SU-DHL-6 (cell line): ENCODE data around the gene COL6A2.

Experiments used
- H2AFZ ChIP-seq: fragments of 200-600 bp; sonication (generic); 2 replicates; pipeline ENCODE4 v1.6.1; 2014; ENCODE audit warnings: low read depth, mild to moderate bottlenecking, moderate library complexity, mixed read lengths, antibody characterized with exemption, low read length; ENCODE audit not compliant: severe bottlenecking
- H3F3A ChIP-seq: fragments of 200-600 bp; shearing (Covaris generic); 2 replicates; pipeline ENCODE4 v1.6.0; 2016; ENCODE audit warnings: antibody characterized with exemption, mild to moderate bottlenecking; ENCODE audit not compliant: insufficient read depth
- H3K27ac ChIP-seq: fragments of 200-600 bp; sonication (generic); 2 replicates; pipeline ENCODE4 v1.5.1; 2016; ENCODE audit warnings: low read depth, mild to moderate bottlenecking, low read length, moderate library complexity, mixed read lengths
- H3K27me3 ChIP-seq: fragments of 200-600 bp; sonication (generic), shearing (Covaris generic); 2 replicates; pipeline ENCODE4 v1.6.0; 2014; ENCODE audit warnings: mild to moderate bottlenecking, low read length
- H3K36me3 ChIP-seq: fragments of 200-600 bp; sonication (generic); 2 replicates; pipeline ENCODE4 v1.6.1; 2014; ENCODE audit warnings: mild to moderate bottlenecking, low read length, mixed read lengths
- H3K4me2 ChIP-seq: fragments of 300-600, 200-600 bp; shearing (Covaris generic), sonication (generic); 2 replicates; pipeline ENCODE4 v1.6.0; 2014; ENCODE audit warnings: low read length, low read depth, mild to moderate bottlenecking; ENCODE audit not compliant: poor library complexity, severe bottlenecking
- H3K4me3 ChIP-seq: fragments of 200-600 bp; sonication (generic); 2 replicates; pipeline ENCODE4 v1.5.1; 2014; ENCODE audit warnings: antibody characterized with exemption, low read length, mild to moderate bottlenecking, mixed read lengths; ENCODE audit not compliant: insufficient read depth, poor library complexity, severe bottlenecking
- H3K79me2 ChIP-seq: fragments of 200-600 bp; sonication (generic); 2 replicates; pipeline ENCODE4 v1.6.1; 2014; ENCODE audit warnings: mild to moderate bottlenecking, low read length, moderate library complexity; ENCODE audit not compliant: insufficient read depth
- H3K9ac ChIP-seq: fragments of 200-600 bp; sonication (generic); 2 replicates; pipeline ENCODE4 v1.7.0; 2014; ENCODE audit warnings: mild to moderate bottlenecking, low read length
- H3K9me2 ChIP-seq: fragments of 200-600 bp; sonication (generic); replicated peaks from 2 replicates; pipeline ENCODE4 v1.6.1; 2014; ENCODE audit warnings: low read length; ENCODE audit not compliant: insufficient read depth
- H3K9me3 ChIP-seq: fragments of 200-600 bp; sonication (generic); 2 replicates; pipeline ENCODE4 v1.6.1; 2014; ENCODE audit warnings: low read length, mixed read lengths; ENCODE audit not compliant: insufficient read depth
- H4K20me1 ChIP-seq: fragments of 200-600 bp; sonication (generic); 2 replicates; pipeline ENCODE4 v1.6.1; 2014; ENCODE audit warnings: low read depth, mild to moderate bottlenecking, antibody characterized with exemption, low read length, moderate library complexity, mixed read lengths
- CTCF ChIP-seq: fragments of 200-600 bp; sonication (generic); IDR thresholded peaks from one replicate; pipeline ENCODE4 v1.5.1; 2017; ENCODE audit warnings: antibody characterized with exemption, mild to moderate bottlenecking, low read length, moderate library complexity; ENCODE audit not compliant: insufficient read depth, poor library complexity, severe bottlenecking
- EZH2phosphoT487 ChIP-seq: fragments of 200-600 bp; sonication (generic), shearing (Covaris generic); conservative IDR thresholded peaks from 2 replicates; pipeline ENCODE4 v1.6.1; 2018; ENCODE audit warnings: mild to moderate bottlenecking, antibody characterized with exemption, low read length, moderate library complexity, mixed read lengths

COL6A2 gene

GRCh38 chr21:46131588-46131837 lies 33.6 kb downstream of the COL6A2 start:
- Histone ChIP-seq H3K9me2 (no peaks in the 10 kb centered on the region), H4K20me1 (no peaks in the 10 kb centered on the region), H2AFZ (no peak overlapping the region), H3K4me2 (no peak overlapping the region), H3K79me2 (no peaks in the 10 kb centered on the region), H3K36me3 (no peaks in the 10 kb centered on the region), H3K9ac (no peak overlapping the region), H3K27me3 (no peaks in the 10 kb centered on the region), H3K4me3 (no peak overlapping the region), H3F3A (no peaks in the 10 kb centered on the region), H3K9me3 (no peaks in the 10 kb centered on the region), H3K27ac (no peak overlapping the region)
- TF ChIP-seq CTCF (no peak), EZH2phosphoT487 (no peak)

DNA sequence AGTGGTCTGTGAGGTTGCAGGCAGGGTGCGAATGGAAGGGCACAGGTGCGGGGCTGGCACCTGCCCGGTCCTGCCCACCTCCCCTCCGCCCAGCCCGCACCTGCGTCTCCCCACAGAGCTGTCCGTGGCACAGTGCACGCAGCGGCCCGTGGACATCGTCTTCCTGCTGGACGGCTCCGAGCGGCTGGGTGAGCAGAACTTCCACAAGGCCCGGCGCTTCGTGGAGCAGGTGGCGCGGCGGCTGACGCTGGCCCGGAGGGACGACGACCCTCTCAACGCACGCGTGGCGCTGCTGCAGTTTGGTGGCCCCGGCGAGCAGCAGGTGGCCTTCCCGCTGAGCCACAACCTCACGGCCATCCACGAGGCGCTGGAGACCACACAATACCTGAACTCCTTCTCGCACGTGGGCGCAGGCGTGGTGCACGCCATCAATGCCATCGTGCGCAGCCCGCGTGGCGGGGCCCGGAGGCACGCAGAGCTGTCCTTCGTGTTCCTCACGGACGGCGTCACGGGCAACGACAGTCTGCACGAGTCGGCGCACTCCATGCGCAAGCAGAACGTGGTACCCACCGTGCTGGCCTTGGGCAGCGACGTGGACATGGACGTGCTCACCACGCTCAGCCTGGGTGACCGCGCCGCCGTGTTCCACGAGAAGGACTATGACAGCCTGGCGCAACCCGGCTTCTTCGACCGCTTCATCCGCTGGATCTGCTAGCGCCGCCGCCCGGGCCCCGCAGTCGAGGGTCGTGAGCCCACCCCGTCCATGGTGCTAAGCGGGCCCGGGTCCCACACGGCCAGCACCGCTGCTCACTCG lies 34.1 kb downstream of the COL6A2 start:
- Histone ChIP-seq H3K4me2 (no peak overlapping the region), H3K4me3 (no peak overlapping the region), H3K9me3 (no peaks in the 10 kb centered on the region), H3K27me3 (no peaks in the 10 kb centered on the region), H2AFZ (no peak overlapping the region), H3F3A (no peaks in the 10 kb centered on the region), H3K9me2 (no peaks in the 10 kb centered on the region), H3K36me3 (no peaks in the 10 kb centered on the region), H3K27ac (no peak overlapping the region), H4K20me1 (no peaks in the 10 kb centered on the region), H3K79me2 (no peaks in the 10 kb centered on the region), H3K9ac (no peak overlapping the region)
- no peak for TF ChIP-seq CTCF
- TF ChIP-seq EZH2phosphoT487: no peak

DNA sequence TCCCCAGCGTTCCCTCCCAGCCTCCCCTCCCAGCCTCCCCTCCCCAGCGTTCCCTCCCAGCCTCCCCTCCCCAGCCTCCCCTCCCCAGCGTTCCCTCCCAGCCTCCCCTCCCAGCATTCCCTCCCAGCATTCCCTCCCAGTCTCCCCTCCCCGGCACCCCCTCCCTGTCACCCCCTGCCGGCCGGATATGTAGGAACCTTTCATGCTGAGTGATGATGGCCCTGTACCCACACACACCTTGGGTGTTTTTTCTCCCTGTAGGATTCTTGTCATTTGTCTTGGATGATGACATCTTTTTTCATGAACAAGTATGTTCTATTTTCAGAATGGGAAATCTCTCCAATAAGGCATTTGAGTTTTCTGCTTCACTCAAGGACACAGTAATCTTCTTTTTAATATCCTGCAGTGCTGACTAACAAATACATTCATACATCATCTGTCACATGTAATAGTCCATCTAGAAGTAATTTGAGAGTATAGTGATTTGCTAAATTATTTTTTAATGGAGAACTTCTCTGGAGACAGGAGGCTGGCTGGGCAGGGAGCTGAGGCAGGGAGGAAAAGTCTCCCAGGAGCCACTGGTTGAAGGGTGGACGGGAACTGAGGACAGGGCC lies 38.0 kb downstream of the COL6A2 start:
- H4K20me1 ChIP-seq: no peaks in the 10 kb centered on the region
- H3F3A ChIP-seq: no peaks in the 10 kb centered on the region
- H3K27ac ChIP-seq: no peak overlapping the region
- no peaks in the 10 kb centered on the region for H3K36me3 ChIP-seq
- no peak overlapping the region for H3K9ac ChIP-seq
- H3K4me2 ChIP-seq: no peak overlapping the region
- no peaks in the 10 kb centered on the region for H3K9me2 ChIP-seq
- H3K27me3 ChIP-seq: no peaks in the 10 kb centered on the region
- TF ChIP-seq CTCF (no peak), EZH2phosphoT487 (no peak)
- H3K79me2 ChIP-seq: no peaks in the 10 kb centered on the region
- no peaks in the 10 kb centered on the region for H3K9me3 ChIP-seq
- H3K4me3 ChIP-seq: no peak overlapping the region
- no peak overlapping the region for H2AFZ ChIP-seq
